ENCODE data around the gene ARHGAP24.
"Not testable (repeated sequence)": the region's sequence is repeated elsewhere in the genome, so short reads cannot be mapped to it uniquely, and the experiment has no call there.

The ARHGAP24 gene

GRCh38 chr4:85514783-85515182, 39.8 kb downstream of the ARHGAP24 start:
- FAIRE-seq: no peak
- no peak for DNase-seq (ENCODE audit: insufficient read length, low spot score)

GRCh38 chr4:85515701-85516100, 40.8 kb downstream of the ARHGAP24 start:
- DNase-seq (ENCODE audit: insufficient read length, low spot score): no peak
- FAIRE-seq: no peak

- not testable (repeated sequence) for FAIRE-seq; DNase-seq (ENCODE audit: insufficient read length, low spot score)
These were observed 43.6 kb downstream of the ARHGAP24 start for GRCh38 chr4:85518526-85518925.

GRCh38 chr4:85520765-85521749, 46.1 kb downstream of the ARHGAP24 start:
- DNase-seq (ENCODE audit: insufficient read length, low spot score) (no peak), FAIRE-seq (no peak)

- no peak for DNase-seq (ENCODE audit: insufficient read length, low spot score)
- no peak for FAIRE-seq
These were observed 47.3 kb downstream of the ARHGAP24 start for GRCh38 chr4:85522277-85522676.

GRCh38 chr4:85522836-85523235, 47.9 kb downstream of the ARHGAP24 start:
- DNase-seq (ENCODE audit: insufficient read length, low spot score): no peak
- FAIRE-seq: no peak

GRCh38 chr4:85527815-85528214, 52.9 kb downstream of the ARHGAP24 start:
- no peak for FAIRE-seq
- DNase-seq (ENCODE audit: insufficient read length, low spot score): no peak

GRCh38 chr4:85531560-85532341, 56.8 kb downstream of the ARHGAP24 start:
- no peak for FAIRE-seq
- no peak for DNase-seq (ENCODE audit: insufficient read length, low spot score)

GRCh38 chr4:85534120-85534519, 59.2 kb downstream of the ARHGAP24 start:
- FAIRE-seq: no peak

GRCh38 chr4:85543832-85544231, 68.9 kb downstream of the ARHGAP24 start:
- DNase-seq (ENCODE audit: insufficient read length, low spot score) (no peak), FAIRE-seq (no peak)

More at GRCh38 chr4:85534120-85534519, 59.2 kb downstream of the ARHGAP24 start:
- no peak for DNase-seq (ENCODE audit: insufficient read length, low spot score)

- FAIRE-seq (no peak), DNase-seq (ENCODE audit: insufficient read length, low spot score) (no peak)
These were observed 69.8 kb downstream of the ARHGAP24 start for GRCh38 chr4:85544751-85545150.

- DNase-seq (ENCODE audit: insufficient read length, low spot score) (no peak), FAIRE-seq (no peak)
These were observed 73.2 kb downstream of the ARHGAP24 start for GRCh38 chr4:85548116-85548515.

GRCh38 chr4:85548841-85549240, 73.9 kb downstream of the ARHGAP24 start:
- DNase-seq (ENCODE audit: insufficient read length, low spot score) (no peak), FAIRE-seq (no peak)

GRCh38 chr4:85555206-85555605, 80.3 kb downstream of the ARHGAP24 start:
- DNase-seq (ENCODE audit: insufficient read length, low spot score) (no peak), FAIRE-seq (no peak)

- DNase-seq (ENCODE audit: insufficient read length, low spot score): no peak
- FAIRE-seq: no peak
These were observed 81.3 kb downstream of the ARHGAP24 start for GRCh38 chr4:85556283-85556682.

GRCh38 chr4:85557016-85557901, 82.3 kb downstream of the ARHGAP24 start:
- DNase-seq (ENCODE audit: insufficient read length, low spot score) (no peak), FAIRE-seq (no peak)

- no peak for DNase-seq (ENCODE audit: insufficient read length, low spot score)
- no peak for FAIRE-seq
These were observed 91.0 kb downstream of the ARHGAP24 start for GRCh38 chr4:85565761-85566480.

- FAIRE-seq (no peak), DNase-seq (ENCODE audit: insufficient read length, low spot score) (no peak)
These were observed 94.9 kb downstream of the ARHGAP24 start for GRCh38 chr4:85569730-85570299.

- no peak for FAIRE-seq
- DNase-seq (ENCODE audit: insufficient read length, low spot score): no peak
These were observed 95.4 kb downstream of the ARHGAP24 start for GRCh38 chr4:85570388-85570787.

- FAIRE-seq: no peak
- DNase-seq (ENCODE audit: insufficient read length, low spot score): no peak
These were observed 96.1 kb downstream of the ARHGAP24 start for GRCh38 chr4:85571008-85571407.

Measured in HTR-8/SVneo (cell line).